ENCODE data around the gene SMIM17.

DNA sequence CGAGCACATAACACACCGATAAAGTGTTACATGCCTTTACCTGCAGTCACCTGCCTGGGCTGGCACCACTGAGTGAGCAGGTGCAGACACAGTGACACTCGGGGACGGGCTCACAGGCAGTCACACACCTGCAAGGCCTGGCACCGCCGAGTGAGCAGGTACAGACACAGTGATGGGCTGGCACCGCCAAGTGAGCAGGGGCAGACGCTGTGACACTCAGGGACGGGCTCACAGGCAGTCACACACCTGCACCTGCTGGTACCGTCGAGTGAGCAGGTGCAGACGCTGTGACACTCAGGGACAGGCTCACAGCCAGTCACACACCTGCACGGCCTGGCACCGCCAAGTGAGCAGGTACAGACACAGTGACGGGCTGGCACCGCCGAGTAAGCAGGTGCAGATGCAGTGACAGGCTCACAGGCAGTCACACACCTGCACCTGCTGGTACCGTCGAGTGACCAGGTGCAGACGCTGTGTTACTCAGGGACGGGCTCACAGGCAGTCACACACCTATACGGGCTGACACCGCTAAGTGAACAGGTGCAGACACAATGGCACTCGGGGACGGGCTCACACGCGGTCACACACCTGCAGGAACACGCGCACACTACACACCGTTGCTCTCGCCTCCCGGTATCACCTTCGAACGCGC lies 28.1 kb downstream of the SMIM17 start:
- TF ChIP-seq CTCF (IDR thresholded peaks at IDR 0.05) = no peak
- no peak for TF ChIP-seq POLR2A (IDR thresholded peaks at IDR 0.05)
